H1 (cell line): Measurements from ENCODE around the gene R3HDM2. TPM values are rescaled to one million over a fixed set of nuclear protein-coding genes. Genes with fewer than 3 reads are reported as not detected.

ENCODE experiments used
- BRCA1 ChIP-seq: IDR thresholded peaks from 2 replicates; pipeline ENCODE4 v1.6.1; 2012; ENCODE audit warnings: low read depth, low read length, improper control_type of control experiment
- CHD7 ChIP-seq: fragments of 300-600 bp; sonication (generic); IDR thresholded peaks from 2 replicates; pipeline ENCODE4 v1.7.1; 2012; ENCODE audit warnings: low read length, moderate library complexity, mild to moderate bottlenecking, inconsistent platforms; ENCODE audit not compliant: insufficient replicate concordance
- CREB1 ChIP-seq: IDR thresholded peaks from 2 replicates; pipeline ENCODE4 v1.6.1; 2012; ENCODE audit warnings: inconsistent platforms
- GABPA ChIP-seq: IDR thresholded peaks from 2 replicates; pipeline ENCODE4 v1.6.1; 2011; ENCODE audit warnings: mild to moderate bottlenecking, low read length, moderate library complexity, borderline replicate concordance; ENCODE audit not compliant: insufficient read depth
- POLR2A ChIP-seq, 2 experiments: IDR thresholded peaks; 1 replicate in 1 of 2; 2 replicates in 1 of 2; pipeline ENCODE4 v1.6.1; 2011; ENCODE audit warnings: low read depth in 2 of 2, low read length in 2 of 2, mild to moderate bottlenecking in 2 of 2; ENCODE audit errors: control extremely low read depth in 1 of 2
- RFX5 ChIP-seq: IDR thresholded peaks from 2 replicates; pipeline ENCODE4 v1.6.1; 2011; ENCODE audit warnings: low read depth, low read length, improper control_type of control experiment, borderline replicate concordance
- SIN3A ChIP-seq, 2 experiments: IDR thresholded peaks in 1 of 2; conservative IDR thresholded peaks in 1 of 2; 2 replicates each; pipeline ENCODE4 v1.6.1; 2011 to 2012; ENCODE audit warnings: low read length in 2 of 2, improper control_type of control experiment in 1 of 2, low read depth in 1 of 2, mild to moderate bottlenecking in 1 of 2
- SRF ChIP-seq: IDR thresholded peaks from 2 replicates; pipeline ENCODE4 v1.6.1; 2011; ENCODE audit warnings: mild to moderate bottlenecking, low read depth, low read length, moderate library complexity
- SUZ12 ChIP-seq: fragments of 200-600 bp; sonication (generic); IDR thresholded peaks from 2 replicates; pipeline ENCODE4 v1.6.1; 2012; ENCODE audit warnings: mild to moderate bottlenecking, inconsistent platforms, low read length, moderate library complexity, mixed read lengths
- TCF12 ChIP-seq: IDR thresholded peaks from 2 replicates; pipeline ENCODE4 v1.6.1; 2011; ENCODE audit warnings: low read depth, mild to moderate bottlenecking, low read length
- TEAD4 ChIP-seq: IDR thresholded peaks from 2 replicates; pipeline ENCODE4 v1.6.1; 2012; ENCODE audit warnings: low read depth, low read length, inconsistent platforms, mixed read lengths
- USF2 ChIP-seq: IDR thresholded peaks from 2 replicates; pipeline ENCODE4 v1.6.1; 2011; ENCODE audit warnings: low read length, improper control_type of control experiment
- polyA plus RNA-seq, 7 experiments: library from polyadenylated mRNA; depleted of rRNA in 3 of 7; stranded (reverse) in 5 of 7; unstranded in 2 of 7; fragments of >200 nt in 5 of 7; fragments of 200-250 nt in 2 of 7; gene quantifications; 1 replicate in 5 of 7; 2 replicates in 1 of 7; 4 replicates in 1 of 7; pipeline versions ENCODE4 v1.2.1 to v1.2.3, GENCODE V29; 2011 to 2013; ENCODE audit warnings: missing spikeins in 2 of 7, mixed read lengths in 2 of 7
- total RNA-seq: library from RNA; stranded (reverse); fragmentation: NEBNext Ultra II Directional; extraction: Animal tissue kit (Norgen Biotek cat#: 25700); gene quantifications from 2 replicates; pipeline ENCODE4 v1.2.1, GENCODE V29; 2021

R3HDM2 gene
- total and polyA plus RNA-seq, 2 of the 8 experiments (the other 6 are each of a cell fraction or from before 2014, with no cell fraction given), result 25.6 to 27.0 TPM

GRCh38 chr12:57467915-57468314 lies 37.1 kb upstream of the R3HDM2 start (continued):
- TF ChIP-seq CHD7 (no peak), RFX5 (no peak), GABPA (no peak), POLR2A (IDR thresholded peaks at IDR 0.05; ENCODE audit: control extremely low read depth in 1 of 2, low read depth in 2 of 2, low read length in 2 of 2) (no peak), TCF12 (no peak), BRCA1 (no peak), SIN3A (conservative IDR thresholded peaks at IDR 0.05 in 1 of 2, IDR thresholded peaks at IDR 0.05 in 1 of 2; ENCODE audit: low read depth in 1 of 2, low read length in 2 of 2) (no peak), SRF (no peak), USF2 (no peak), CREB1 (no peak), SUZ12 (no peak), TEAD4 (no peak)
